Measurements from ENCODE around the gene LPAR3.
"Not testable (repeated sequence)": the region's sequence is repeated elsewhere in the genome, so short reads cannot be mapped to it uniquely, and the experiment has no call there.

LPAR3 gene

GRCh38 chr1:84919461-84919970 lies 26.5 kb upstream of the LPAR3 start:
- H3K27ac ChIP-seq: no peak overlapping the region
- TF ChIP-seq CTCF (IDR thresholded peaks at IDR 0.05): no peak
- TF ChIP-seq ZFX (IDR thresholded peaks at IDR 0.05; ENCODE audit: borderline replicate concordance): no peak

GRCh38 chr1:84918726-84919336 lies 25.8 kb upstream of the LPAR3 start:
- H3K27ac ChIP-seq: no peak overlapping the region
- TF ChIP-seq ZFX (IDR thresholded peaks at IDR 0.05; ENCODE audit: borderline replicate concordance) (no peak), CTCF (IDR thresholded peaks at IDR 0.05) (no peak)

GRCh38 chr1:84916897-84917296 lies 23.9 kb upstream of the LPAR3 start:
- no peak for TF ChIP-seq ZFX (IDR thresholded peaks at IDR 0.05; ENCODE audit: borderline replicate concordance)
- no peak for TF ChIP-seq CTCF (IDR thresholded peaks at IDR 0.05)
- H3K27ac ChIP-seq: no peak overlapping the region

- H3K27ac ChIP-seq: no peak overlapping the region
- TF ChIP-seq ZFX (IDR thresholded peaks at IDR 0.05; ENCODE audit: borderline replicate concordance): no peak
- TF ChIP-seq CTCF (IDR thresholded peaks at IDR 0.05): no peak
These were observed 20.5 kb upstream of the LPAR3 start for GRCh38 chr1:84913555-84913892.

- H3K27ac ChIP-seq: no peak overlapping the region
- TF ChIP-seq ZFX (IDR thresholded peaks at IDR 0.05; ENCODE audit: borderline replicate concordance) (no peak), CTCF (IDR thresholded peaks at IDR 0.05) (no peak)
These were observed 19.9 kb upstream of the LPAR3 start for GRCh38 chr1:84912726-84913554.

- H3K27ac ChIP-seq: not testable (repeated sequence)
These were observed 15.9 kb upstream of the LPAR3 start for GRCh38 chr1:84908746-84909464.

- no peak overlapping the region for H3K27ac ChIP-seq
- TF ChIP-seq ZFX (IDR thresholded peaks at IDR 0.05; ENCODE audit: borderline replicate concordance): no peak
- no peak for TF ChIP-seq CTCF (IDR thresholded peaks at IDR 0.05)
These were observed 14.3 kb upstream of the LPAR3 start for GRCh38 chr1:84907095-84907827.

GRCh38 chr1:84902727-84903126 lies 9.7 kb upstream of the LPAR3 start:
- H3K27ac ChIP-seq: not testable (repeated sequence)

Data from 22Rv1 (cell line).